Eye (tissue), 1 donor: ENCODE results near the gene TTLL1.
A peak's percentile ranks its signal among the peaks of the same experiment; 100 is the strongest.
"Not testable (repeated sequence)": the region's sequence is repeated elsewhere in the genome, so short reads cannot be mapped to it uniquely, and the experiment has no call there.

Experiments used
- DNase-seq: peaks from one replicate; pipeline ENCODE4 v3.0.0-alpha.2; 2015

Gene TTLL1

GRCh38 chr22:43008921-43009320, 80.3 kb downstream of the TTLL1 start:
- DNase-seq, result no peak

GRCh38 chr22:43008509-43008908, 80.7 kb downstream of the TTLL1 start:
- no peak for DNase-seq

GRCh38 chr22:43007519-43008102, 81.6 kb downstream of the TTLL1 start:
- no peak for DNase-seq

- DNase-seq, result no peak
Measured at GRCh38 chr22:43006753-43007152, 82.4 kb downstream of the TTLL1 start.

GRCh38 chr22:43006016-43006505, 83.1 kb downstream of the TTLL1 start:
- no peak for DNase-seq

- DNase-seq, result no peak
Measured at GRCh38 chr22:43005106-43005505, 84.1 kb downstream of the TTLL1 start.

GRCh38 chr22:43004362-43005035, 84.7 kb downstream of the TTLL1 start:
- DNase-seq, result no peak

- no peak for DNase-seq
Measured at GRCh38 chr22:43002202-43002586, 87.0 kb downstream of the TTLL1 start.

- DNase-seq, result no peak
Measured at GRCh38 chr22:43001271-43002201, 87.7 kb downstream of the TTLL1 start.

- DNase-seq, result no peak
Measured at GRCh38 chr22:43000441-43001175, 88.6 kb downstream of the TTLL1 start.

GRCh38 chr22:42997582-42998090, 91.6 kb downstream of the TTLL1 start:
- no peak for DNase-seq

GRCh38 chr22:42996646-42997365, 92.4 kb downstream of the TTLL1 start:
- DNase-seq, result no peak

GRCh38 chr22:42995654-42996053, 93.5 kb downstream of the TTLL1 start:
- not testable (repeated sequence) for DNase-seq

- peak; percentile 50 for DNase-seq
Measured at GRCh38 chr22:42994917-42995562, 94.2 kb downstream of the TTLL1 start.

- DNase-seq, result no peak
Measured at GRCh38 chr22:42994276-42994916, 94.8 kb downstream of the TTLL1 start.

GRCh38 chr22:42993651-42994275, 95.4 kb downstream of the TTLL1 start:
- DNase-seq, result no peak

- DNase-seq, result no peak
Measured at GRCh38 chr22:42992886-42993479, 96.2 kb downstream of the TTLL1 start.

- no peak for DNase-seq
Measured at GRCh38 chr22:42992092-42992491, 97.1 kb downstream of the TTLL1 start.

GRCh38 chr22:42991010-42991651, 98.1 kb downstream of the TTLL1 start:
- no peak for DNase-seq
